Activated CD4-positive, alpha-beta T cell treated with anti-CD3 and anti-CD28 coated beads for 4 hours (primary cell): ENCODE results near the gene UTRN.

Source experiments
- DNase-seq, 2 donors: peaks; one replicate each; pipeline ENCODE4 v3.0.0-alpha.2; 2020

Gene UTRN

GRCh38 chr6:144314003-144314485 is 28.9 kb downstream of the UTRN start:
- no peak for DNase-seq

GRCh38 chr6:144314562-144314961 is 29.4 kb downstream of the UTRN start:
- no peak for DNase-seq

GRCh38 chr6:144315226-144315980 is 30.3 kb downstream of the UTRN start:
- DNase-seq = no peak

DNA sequence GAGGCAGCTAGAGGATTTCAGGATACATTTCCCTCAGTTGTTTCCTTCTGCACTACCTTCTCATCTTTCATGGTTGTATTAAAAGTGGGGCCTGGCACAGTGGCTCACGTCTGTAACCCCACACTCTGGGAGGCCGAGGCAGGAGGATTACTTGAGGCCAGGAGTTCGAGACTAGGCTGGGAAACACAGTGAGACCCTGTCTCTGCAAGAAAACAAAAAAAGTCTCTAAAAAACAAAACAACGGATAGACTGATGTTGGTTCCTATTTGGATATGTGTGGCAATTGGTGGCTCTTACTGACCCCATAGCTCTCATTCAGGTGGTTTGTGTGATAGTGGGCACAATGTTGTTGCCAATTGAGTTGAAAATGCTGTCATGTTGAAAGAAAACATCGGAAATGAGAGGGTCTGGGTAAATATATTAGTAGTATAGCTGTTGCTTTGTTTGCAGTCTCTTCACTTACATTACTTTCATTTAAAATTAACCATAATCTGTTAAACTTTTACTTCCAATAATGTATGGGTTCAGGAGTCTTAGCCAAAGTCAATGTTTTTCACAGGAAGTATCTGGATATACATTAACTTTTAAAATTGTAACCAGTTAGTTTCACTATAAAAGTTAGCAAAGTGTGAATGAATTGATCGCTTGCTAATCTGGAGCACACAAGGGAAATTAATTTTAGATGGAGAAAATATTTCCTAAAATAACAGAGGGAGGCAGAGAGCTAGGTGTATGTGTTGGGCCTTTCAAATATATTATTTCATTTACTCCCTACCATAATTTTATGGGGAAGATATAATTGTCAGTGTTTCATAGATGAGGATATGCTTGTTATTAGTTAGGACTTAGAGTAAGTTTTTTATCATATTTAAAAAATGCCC is 31.1 kb downstream of the UTRN start:
- DNase-seq = no peak

- no peak for DNase-seq
These were observed 31.7 kb downstream of the UTRN start for GRCh38 chr6:144316862-144317195.

- DNase-seq = no peak
These were observed 32.6 kb downstream of the UTRN start for GRCh38 chr6:144317736-144318135.

DNA sequence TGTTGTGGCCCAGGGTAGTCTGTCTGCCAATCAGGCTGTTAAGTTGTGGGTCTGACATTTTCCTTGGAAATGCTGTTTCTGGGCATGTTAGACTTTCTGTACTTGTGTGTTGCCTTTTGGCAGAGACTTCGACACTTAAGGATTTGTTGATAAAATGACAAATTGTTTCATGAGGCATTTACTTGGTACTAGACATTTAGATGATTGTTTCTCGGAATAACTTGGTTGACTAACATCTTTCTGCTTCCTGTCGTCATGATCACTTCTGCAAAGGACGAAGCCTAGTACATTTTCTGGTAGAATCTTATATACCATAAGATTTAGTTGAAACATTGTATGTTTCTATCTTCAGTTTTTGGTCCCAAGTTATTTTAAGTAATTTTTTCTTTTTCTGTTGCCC is 34.1 kb downstream of the UTRN start:
- DNase-seq = no peak

GRCh38 chr6:144320741-144321140 is 35.6 kb downstream of the UTRN start:
- no peak for DNase-seq

GRCh38 chr6:144321839-144322591 is 36.9 kb downstream of the UTRN start:
- DNase-seq = no peak

DNA sequence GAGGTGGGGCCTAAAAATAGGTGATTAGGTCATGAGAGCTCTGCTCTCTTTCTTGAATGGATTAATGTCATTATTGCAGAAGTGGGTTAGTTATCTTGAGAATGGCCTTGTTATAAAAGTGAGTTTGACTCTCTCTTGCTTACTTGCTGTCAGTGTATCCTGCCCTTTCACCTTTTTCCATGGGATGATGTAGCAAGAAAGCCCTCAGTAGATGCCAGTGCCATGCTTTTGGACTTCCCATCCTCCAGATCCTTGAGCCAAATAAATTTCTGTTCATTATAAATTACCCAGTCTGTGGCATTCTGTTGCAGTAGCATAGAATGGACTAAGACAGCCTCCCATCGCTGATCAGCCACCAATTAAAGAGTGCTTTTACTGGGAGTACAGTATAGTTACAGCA is 40.1 kb downstream of the UTRN start:
- DNase-seq = no peak

DNA sequence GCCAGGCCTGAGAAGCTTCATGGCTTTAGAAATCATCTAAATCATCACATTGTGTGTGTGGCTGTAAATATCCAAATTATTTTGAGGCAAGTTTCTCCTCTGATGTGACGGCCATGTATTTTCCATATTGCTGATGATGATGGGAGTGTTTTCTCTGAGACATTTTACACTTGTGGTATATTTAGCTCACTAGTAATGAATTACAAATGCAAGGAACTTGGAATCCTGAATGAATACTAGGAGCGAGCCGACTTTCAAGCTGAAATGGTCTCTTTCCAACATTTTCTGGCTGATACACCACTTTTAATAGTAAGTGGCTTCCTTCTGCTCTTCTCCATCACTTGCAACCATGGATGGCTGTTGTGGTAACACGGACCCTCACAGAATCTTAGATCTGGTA is 41.3 kb downstream of the UTRN start:
- no peak for DNase-seq

GRCh38 chr6:144327081-144327480 is 41.9 kb downstream of the UTRN start:
- DNase-seq = no peak

DNA sequence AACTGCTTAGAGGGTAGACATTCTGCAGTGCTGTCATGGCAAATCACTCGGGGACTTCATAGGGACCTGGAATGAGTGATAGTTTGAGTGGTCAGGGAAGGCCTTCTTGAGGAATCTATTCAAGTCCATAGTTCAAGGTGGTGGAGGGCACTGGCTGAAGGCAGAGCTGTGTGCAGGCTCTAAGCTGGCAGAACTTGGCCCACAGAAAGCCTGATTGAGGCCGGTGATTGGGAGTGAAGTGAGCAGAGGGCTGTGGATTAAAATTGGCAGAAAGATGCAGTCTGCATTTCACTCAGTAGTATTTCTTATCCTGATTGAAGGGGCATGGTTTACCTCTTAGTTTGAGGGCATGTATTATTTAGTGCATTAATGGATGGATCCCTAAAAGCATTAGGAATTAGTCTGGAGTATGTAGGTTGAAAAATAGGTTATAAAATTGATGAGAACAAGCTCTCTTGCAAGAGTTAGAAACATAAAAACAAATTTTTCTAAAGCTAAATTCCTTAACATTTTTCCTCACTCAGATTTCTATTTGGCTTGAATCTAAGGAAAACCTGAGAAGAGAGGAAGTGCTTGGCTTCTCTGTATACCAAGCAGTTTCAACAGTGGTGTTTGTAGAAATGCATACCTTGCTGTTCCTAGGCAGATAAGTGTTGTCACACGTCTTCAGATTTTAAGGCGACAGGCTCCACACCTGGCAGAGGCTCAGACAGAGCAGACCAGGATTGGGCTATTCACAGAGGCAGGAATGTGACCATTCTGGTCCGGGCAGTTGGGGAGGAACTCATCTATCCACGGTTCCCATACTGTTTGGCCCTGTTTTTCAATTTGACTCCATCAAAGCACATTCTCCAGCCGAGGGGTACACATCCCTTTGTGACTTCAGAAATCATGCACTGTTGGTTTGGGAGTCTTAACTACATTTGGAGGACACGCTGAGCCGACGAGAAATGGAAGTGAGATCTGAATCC is 45.2 kb downstream of the UTRN start:
- DNase-seq = no peak

GRCh38 chr6:144331491-144331969 is 46.4 kb downstream of the UTRN start:
- no peak for DNase-seq

DNA sequence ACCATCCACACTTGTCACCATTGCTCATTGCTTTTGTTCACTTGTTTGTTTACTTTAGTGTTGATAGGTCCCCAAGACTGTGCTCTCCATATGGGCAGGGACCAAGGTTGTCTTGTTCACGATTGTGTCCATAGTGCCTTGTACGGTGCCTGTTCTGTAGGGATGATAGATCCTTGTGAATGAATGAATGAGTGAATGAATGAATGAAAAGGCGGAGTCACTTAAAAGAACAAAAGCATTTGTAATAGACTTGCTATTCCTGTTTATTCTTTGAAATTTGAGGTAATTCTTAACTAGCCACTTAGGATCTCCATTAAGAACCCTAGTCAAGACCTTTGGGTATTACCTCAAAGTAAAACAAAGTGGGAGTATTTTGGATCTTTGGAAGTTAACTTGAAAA is 47.0 kb downstream of the UTRN start:
- no peak for DNase-seq

- DNase-seq = peak; percentile 73 to 75
These were observed 49.1 kb downstream of the UTRN start for GRCh38 chr6:144334150-144334708.
